ENCODE measurements around the gene RFX5. TPM values are rescaled to one million over a fixed set of nuclear protein-coding genes. Genes with fewer than 3 reads are reported as not detected.

Gene RFX5
- total RNA-seq, 2 donors from 2014 or later: 25.5 to 27.2 TPM

- Histone ChIP-seq H3K27ac (no peak overlapping the region), H3K4me3 (no peak overlapping the region), H3K36me3 (no peaks in the 10 kb centered on the region), H3K4me1 (replicated peaks) (no peaks in the 10 kb centered on the region), H3K27me3 (replicated peaks; ENCODE audit: insufficient read depth) (no peaks in the 10 kb centered on the region), H3K9me3 (no peaks in the 10 kb centered on the region)
- DNase-seq (ENCODE audit: low spot score): no peak
- TF ChIP-seq POLR2A (IDR thresholded peaks at IDR 0.05) (no peak), POLR2AphosphoS5 (IDR thresholded peaks at IDR 0.05) (no peak), CTCF (IDR thresholded peaks at IDR 0.05) (no peak)
- intact Hi-C loops (cut with DNase I): no loop called here
- WGBS: 100% methylated on average over 2 of the region's 2 CpGs
These were observed 39.0 kb upstream of the RFX5 start for GRCh38 chr1:151386002-151386401.

- H3K27ac ChIP-seq: no peak overlapping the region
- intact Hi-C loops (cut with DNase I): no loop called here
- no peaks in the 10 kb centered on the region for H3K27me3 ChIP-seq (replicated peaks; ENCODE audit: insufficient read depth)
- H3K4me1 ChIP-seq (replicated peaks): no peaks in the 10 kb centered on the region
- DNase-seq (ENCODE audit: low spot score): no peak
- 50% methylated on average over 3 of the region's 3 CpGs for WGBS
- no peak overlapping the region for H3K4me3 ChIP-seq
- H3K9me3 ChIP-seq: no peaks in the 10 kb centered on the region
- H3K36me3 ChIP-seq: no peaks in the 10 kb centered on the region
- no peak for TF ChIP-seq POLR2AphosphoS5 (IDR thresholded peaks at IDR 0.05)
- no peak for TF ChIP-seq POLR2A (IDR thresholded peaks at IDR 0.05)
- no peak for TF ChIP-seq CTCF (IDR thresholded peaks at IDR 0.05)
These were observed 37.5 kb upstream of the RFX5 start for GRCh38 chr1:151384584-151384983.

- Histone ChIP-seq H3K27ac (no peak overlapping the region), H3K4me1 (replicated peaks) (peaks cover 1% of the 10 kb centered on the region), H3K27me3 (replicated peaks; ENCODE audit: insufficient read depth) (no peaks in the 10 kb centered on the region), H3K4me3 (no peak overlapping the region), H3K36me3 (no peaks in the 10 kb centered on the region), H3K9me3 (no peaks in the 10 kb centered on the region)
- WGBS: 45% methylated on average over 3 of the region's 3 CpGs
- TF ChIP-seq POLR2A (IDR thresholded peaks at IDR 0.05) (no peak), POLR2AphosphoS5 (IDR thresholded peaks at IDR 0.05) (peak; percentile 87)
- DNase-seq (ENCODE audit: low spot score): peak; percentile 75
- intact Hi-C loops (cut with DNase I): no loop called here
These were observed 30.3 kb upstream of the RFX5 start for GRCh38 chr1:151377150-151377884.

- no peak overlapping the region for H3K27ac ChIP-seq
These were observed 26.1 kb upstream of the RFX5 start for GRCh38 chr1:151373196-151373595.

More at GRCh38 chr1:151373196-151373595, 26.1 kb upstream of the RFX5 start:
- H3K9me3 ChIP-seq: no peaks in the 10 kb centered on the region
- no peaks in the 10 kb centered on the region for H3K27me3 ChIP-seq (replicated peaks; ENCODE audit: insufficient read depth)
- no peak overlapping the region for H3K4me3 ChIP-seq
- DNase-seq (ENCODE audit: low spot score): no peak
- H3K4me1 ChIP-seq (replicated peaks): peaks cover 11% of the 10 kb centered on the region
- H3K36me3 ChIP-seq: no peaks in the 10 kb centered on the region
- intact Hi-C loops (cut with DNase I): no loop called here
- WGBS: 88% methylated on average over 14 of the region's 14 CpGs
- TF ChIP-seq POLR2AphosphoS5 (IDR thresholded peaks at IDR 0.05) (no peak), POLR2A (IDR thresholded peaks at IDR 0.05) (no peak), CTCF (IDR thresholded peaks at IDR 0.05) (no peak)

Data from prostate gland (tissue), 2 donors.